GM12864 (cell line): ENCODE data around the gene HHEX.

Experiments
- DNase-seq: peaks from one replicate; pipeline ENCODE4 v3.0.0-alpha.2; 2011; ENCODE audit warnings: low read depth
- H3K4me3 ChIP-seq: 2 replicates; pipeline ENCODE4 v1.5.1; 2011; ENCODE audit warnings: mild to moderate bottlenecking, low read depth, low read length, control low read depth
- TF ChIP-seq, protein P1 (sequence below): IDR thresholded peaks from 2 replicates; pipeline ENCODE4 v1.5.1; 2011; ENCODE audit warnings: low read depth, mild to moderate bottlenecking, moderate library complexity, low read length, control low read depth, inconsistent platforms; ENCODE audit errors: missing control alignments

The HHEX gene

DNA sequence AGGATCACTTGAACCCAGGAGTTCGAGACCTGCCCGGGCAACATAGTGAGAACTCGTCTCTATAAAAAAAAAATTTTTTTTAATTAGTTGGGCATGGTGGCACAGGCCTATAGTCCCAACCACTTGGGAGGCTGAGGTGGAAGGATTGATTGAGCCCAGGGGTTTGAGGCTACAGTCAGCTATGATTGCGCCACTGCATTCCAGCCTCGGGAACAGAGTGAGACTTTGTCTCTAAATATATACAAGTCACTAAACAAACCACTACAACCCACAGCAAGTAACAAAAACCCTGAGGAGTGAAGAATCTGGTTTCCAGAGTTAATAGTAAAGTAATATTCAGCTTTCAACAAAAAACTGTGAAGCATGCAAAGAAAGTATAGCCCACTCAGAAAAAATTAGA is 32.7 kb upstream of the HHEX start:
- TF ChIP-seq, protein P1, sequence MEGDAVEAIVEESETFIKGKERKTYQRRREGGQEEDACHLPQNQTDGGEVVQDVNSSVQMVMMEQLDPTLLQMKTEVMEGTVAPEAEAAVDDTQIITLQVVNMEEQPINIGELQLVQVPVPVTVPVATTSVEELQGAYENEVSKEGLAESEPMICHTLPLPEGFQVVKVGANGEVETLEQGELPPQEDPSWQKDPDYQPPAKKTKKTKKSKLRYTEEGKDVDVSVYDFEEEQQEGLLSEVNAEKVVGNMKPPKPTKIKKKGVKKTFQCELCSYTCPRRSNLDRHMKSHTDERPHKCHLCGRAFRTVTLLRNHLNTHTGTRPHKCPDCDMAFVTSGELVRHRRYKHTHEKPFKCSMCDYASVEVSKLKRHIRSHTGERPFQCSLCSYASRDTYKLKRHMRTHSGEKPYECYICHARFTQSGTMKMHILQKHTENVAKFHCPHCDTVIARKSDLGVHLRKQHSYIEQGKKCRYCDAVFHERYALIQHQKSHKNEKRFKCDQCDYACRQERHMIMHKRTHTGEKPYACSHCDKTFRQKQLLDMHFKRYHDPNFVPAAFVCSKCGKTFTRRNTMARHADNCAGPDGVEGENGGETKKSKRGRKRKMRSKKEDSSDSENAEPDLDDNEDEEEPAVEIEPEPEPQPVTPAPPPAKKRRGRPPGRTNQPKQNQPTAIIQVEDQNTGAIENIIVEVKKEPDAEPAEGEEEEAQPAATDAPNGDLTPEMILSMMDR = no peak
- H3K4me3 ChIP-seq = no peak overlapping the region
- DNase-seq = no peak

DNA sequence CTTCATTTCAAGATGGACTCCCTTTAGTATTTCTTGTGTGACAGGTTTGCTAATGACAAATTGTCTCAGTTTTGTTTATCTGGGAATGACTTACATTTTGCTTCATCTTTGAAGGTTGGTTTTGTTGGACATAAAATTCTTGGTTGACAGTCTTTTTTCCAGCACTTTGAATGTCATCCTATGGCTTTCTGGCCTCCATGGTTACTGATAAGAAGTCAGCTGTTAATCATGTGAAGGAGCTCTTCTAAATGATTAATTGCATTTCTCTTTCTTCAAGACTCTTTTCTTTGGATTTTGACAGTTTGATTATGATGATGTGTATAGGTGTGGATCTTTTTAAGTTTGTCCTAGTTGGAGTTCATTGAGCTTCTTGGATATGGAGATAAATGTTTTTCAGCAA is 26.9 kb upstream of the HHEX start:
- TF ChIP-seq, protein P1 = no peak
- no peak overlapping the region for H3K4me3 ChIP-seq
- DNase-seq = no peak

DNA sequence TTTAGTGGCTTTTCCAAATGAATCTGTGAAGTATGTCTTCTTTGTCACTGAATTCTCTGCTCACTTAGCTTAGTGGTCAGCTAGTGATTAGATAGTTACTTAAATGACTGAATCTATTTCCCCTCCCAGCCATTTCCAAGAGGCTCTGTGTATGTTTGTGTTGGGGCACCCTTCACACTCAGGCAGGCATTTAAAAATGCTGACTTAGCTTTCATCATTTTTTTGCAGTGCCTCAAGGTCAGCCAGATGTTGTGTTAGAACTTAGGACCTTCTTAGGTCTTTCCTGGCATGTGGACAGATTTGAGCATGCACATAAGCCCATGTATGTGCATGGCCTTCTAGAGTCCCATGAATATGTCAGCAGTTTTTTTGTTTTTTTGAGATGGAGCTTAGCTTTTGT is 25.4 kb upstream of the HHEX start:
- DNase-seq = no peak
- no peak overlapping the region for H3K4me3 ChIP-seq
- TF ChIP-seq, protein P1 = no peak

DNA sequence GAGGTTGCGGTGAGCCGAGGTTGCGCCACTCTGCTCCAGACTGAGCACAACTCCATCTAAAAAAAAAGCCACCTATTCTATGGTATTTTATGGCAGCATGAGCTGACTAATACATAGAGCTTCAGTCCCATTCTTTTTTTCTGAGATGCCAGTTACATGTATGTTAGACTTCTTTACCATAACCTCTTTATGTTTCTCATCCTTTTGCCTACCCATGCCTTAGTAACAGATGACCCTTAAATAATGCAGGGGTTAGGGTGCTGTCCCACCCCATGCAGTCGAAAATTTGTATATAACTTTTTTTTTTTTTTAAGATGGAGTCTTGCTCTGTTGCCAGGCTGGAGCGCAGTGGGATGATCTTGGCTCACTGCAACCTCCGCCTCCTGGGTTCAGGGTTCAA is 22.7 kb upstream of the HHEX start:
- no peak overlapping the region for H3K4me3 ChIP-seq
- DNase-seq = no peak
- TF ChIP-seq, protein P1 = no peak

DNA sequence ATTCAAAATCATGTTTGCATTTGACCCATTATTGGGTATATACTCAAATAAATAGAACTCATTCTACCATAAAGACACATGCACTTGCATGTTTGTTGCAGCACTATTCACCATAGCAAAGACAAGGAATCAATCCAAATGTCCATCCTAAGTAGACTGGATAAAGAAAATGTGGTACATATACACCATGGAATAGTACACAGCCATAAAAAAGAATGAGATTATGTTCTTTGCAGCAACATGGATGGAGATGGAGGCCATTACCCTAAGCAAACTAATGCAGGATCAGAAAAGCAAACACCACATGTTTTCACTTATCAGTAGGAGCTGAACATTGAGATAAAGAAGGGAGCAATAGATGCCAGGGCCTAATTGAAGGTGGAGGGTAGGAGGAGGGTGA is 12.0 kb upstream of the HHEX start:
- no peak for DNase-seq
- H3K4me3 ChIP-seq = no peak overlapping the region
- TF ChIP-seq, protein P1 = no peak

DNA sequence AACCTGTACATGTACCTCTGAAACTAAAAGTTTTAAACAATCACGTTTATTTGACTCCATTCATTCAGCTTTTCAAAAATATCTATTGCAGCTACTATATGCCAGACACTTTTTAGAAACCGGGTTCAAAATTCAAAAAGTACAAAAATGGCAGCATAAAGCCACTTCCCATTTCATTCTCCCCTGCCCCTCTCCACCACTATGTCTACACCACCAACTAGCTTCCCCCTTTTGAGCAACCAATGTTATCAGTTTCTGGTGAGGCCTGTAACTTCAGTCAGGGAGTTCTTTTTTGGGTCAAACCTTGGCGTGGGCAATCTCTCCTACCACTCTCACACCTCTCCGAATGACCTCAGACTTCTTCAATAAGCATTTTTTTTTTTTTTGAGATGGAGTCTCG is 11.5 kb upstream of the HHEX start:
- no peak overlapping the region for H3K4me3 ChIP-seq
- TF ChIP-seq, protein P1 = no peak
- DNase-seq = no peak

DNA sequence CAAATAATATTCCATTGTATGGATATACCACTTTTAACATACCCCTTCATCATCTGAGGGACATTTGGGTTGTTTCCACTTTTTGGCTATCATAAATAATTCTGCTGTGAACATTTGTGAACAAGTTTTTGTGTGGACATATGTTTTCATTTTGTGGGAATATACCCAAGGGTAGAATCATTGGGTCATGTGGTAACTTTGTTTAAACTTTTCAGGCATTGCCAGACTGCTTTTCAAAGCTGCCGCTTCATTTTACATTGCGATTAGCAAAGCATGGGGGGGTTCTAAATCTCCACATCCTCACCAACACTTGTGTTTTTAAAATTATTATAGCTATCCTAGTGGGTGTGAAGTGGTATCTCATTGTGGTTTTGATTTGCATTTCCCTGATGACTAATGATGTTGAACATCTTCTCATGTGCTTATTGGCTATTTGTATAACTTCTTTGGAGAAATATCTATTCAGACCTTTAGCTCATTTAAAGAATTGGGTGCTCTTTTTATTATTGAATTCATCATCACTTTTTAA is 8.4 kb upstream of the HHEX start:
- no peak for DNase-seq
- TF ChIP-seq, protein P1 = no peak
- H3K4me3 ChIP-seq = no peak overlapping the region
